ENCODE results near the gene RCAN2. TPM values are rescaled to one million over a fixed set of nuclear protein-coding genes. Genes with fewer than 3 reads are reported as not detected.
"Not testable (repeated sequence)": the region's sequence is repeated elsewhere in the genome, so short reads cannot be mapped to it uniquely, and the experiment has no call there.

RCAN2 gene
- total RNA-seq, 4 donors from 2014 or later: 28.7 to 79.1 (median 36.3) TPM

DNA sequence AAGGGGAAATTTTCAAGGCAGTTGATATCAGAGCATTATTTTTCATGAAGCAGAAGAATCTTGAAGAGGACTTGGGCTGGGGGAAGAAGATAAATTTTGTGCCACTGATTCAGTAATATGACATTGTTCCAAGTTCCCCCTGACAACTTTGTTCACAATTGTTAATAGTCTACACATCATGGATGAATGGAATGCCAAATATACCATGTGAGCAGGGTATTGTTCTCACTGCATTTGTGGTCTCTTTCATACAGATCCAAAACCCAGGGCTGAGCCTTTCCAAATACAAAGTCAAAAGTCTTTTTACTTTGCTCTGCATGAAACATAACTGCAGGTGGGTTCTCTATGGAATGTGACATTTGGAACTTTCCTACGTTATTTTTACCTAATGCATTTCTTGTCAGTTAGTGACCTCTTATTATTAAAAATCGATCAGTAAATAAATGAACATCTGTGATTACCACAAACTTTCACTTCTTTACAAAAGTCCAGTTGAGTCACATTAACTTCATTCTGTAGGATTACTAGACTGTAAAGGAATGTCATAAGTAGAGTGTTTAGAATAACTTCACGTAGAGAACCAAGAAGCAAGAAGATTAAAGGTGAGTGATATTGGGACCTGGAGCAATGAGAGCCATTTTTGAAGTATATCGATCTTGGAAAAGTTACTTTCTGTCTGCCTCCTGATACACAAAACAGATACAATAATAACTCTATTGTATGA, 100.9 kb downstream of the RCAN2 start:
- Histone ChIP-seq H3K4me1 (peaks cover 0 to 6% (median 2%) of the 10 kb centered on the region in 4 donors), H3K36me3 (no peaks in the 10 kb centered on the region), H3K4me3 (no peak overlapping the region), H3K9me3 (no peaks in the 10 kb centered on the region), H3K27ac (replicated peaks in 1 of 4) (no peak overlapping the region), H3K27me3 (no peaks in the 10 kb centered on the region)
- no peak for DNase-seq (ENCODE audit: extremely low spot score)
- TF ChIP-seq, protein P1, sequence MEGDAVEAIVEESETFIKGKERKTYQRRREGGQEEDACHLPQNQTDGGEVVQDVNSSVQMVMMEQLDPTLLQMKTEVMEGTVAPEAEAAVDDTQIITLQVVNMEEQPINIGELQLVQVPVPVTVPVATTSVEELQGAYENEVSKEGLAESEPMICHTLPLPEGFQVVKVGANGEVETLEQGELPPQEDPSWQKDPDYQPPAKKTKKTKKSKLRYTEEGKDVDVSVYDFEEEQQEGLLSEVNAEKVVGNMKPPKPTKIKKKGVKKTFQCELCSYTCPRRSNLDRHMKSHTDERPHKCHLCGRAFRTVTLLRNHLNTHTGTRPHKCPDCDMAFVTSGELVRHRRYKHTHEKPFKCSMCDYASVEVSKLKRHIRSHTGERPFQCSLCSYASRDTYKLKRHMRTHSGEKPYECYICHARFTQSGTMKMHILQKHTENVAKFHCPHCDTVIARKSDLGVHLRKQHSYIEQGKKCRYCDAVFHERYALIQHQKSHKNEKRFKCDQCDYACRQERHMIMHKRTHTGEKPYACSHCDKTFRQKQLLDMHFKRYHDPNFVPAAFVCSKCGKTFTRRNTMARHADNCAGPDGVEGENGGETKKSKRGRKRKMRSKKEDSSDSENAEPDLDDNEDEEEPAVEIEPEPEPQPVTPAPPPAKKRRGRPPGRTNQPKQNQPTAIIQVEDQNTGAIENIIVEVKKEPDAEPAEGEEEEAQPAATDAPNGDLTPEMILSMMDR (IDR thresholded peaks at IDR 0.05): no peak
- TF ChIP-seq POLR2A (IDR thresholded peaks at IDR 0.05; ENCODE audit: low read depth) (no peak), POLR2AphosphoS5 (IDR thresholded peaks at IDR 0.05) (no peak), EP300 (IDR thresholded peaks at IDR 0.05) (no peak)
- 83% methylated on average over 4 of the region's 4 CpGs for WGBS
- intact Hi-C loops (cut with DNase I): no loop called here

DNA sequence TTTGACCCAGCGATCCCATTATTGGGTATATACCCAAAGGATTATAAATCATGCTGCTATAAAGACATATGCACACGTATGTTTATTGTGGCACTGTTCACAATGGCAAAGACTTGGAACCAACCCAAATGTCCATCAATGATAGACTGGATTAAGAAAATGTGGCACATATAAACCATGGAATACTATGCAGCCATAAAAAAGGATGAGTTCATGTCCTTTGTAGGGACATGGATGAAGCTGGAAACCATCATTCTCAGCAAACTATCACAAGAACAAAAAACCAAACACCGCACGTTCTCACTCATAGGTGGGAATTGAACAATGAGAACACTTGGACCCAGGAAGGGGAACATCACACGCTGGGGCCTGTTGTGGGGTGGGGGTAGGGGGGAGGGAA, 103.5 kb downstream of the RCAN2 start:
- H3K4me1 ChIP-seq: peaks cover 0 to 13% (median 2%) of the 10 kb centered on the region in 4 donors
- intact Hi-C loops (cut with DNase I); H3K4me3 ChIP-seq; H3K9me3 ChIP-seq; H3K36me3 ChIP-seq; DNase-seq (ENCODE audit: extremely low spot score); H3K27ac ChIP-seq (replicated peaks in 1 of 4); H3K27me3 ChIP-seq: not testable (repeated sequence)
- WGBS: 94% methylated on average over 5 of the region's 5 CpGs

GRCh38 chr6:46381579-46381978, 109.7 kb downstream of the RCAN2 start:
- Histone ChIP-seq H3K4me3 (no peak overlapping the region), H3K27ac (replicated peaks in 1 of 4) (no peak overlapping the region), H3K27me3 (no peaks in the 10 kb centered on the region), H3K9me3 (no peaks in the 10 kb centered on the region), H3K36me3 (no peaks in the 10 kb centered on the region), H3K4me1 (peaks cover 37 to 58% (median 42%) of the 10 kb centered on the region in 4 donors)
- DNase-seq (ENCODE audit: extremely low spot score): no peak
- TF ChIP-seq POLR2AphosphoS5 (IDR thresholded peaks at IDR 0.05) (no peak), POLR2A (IDR thresholded peaks at IDR 0.05; ENCODE audit: low read depth) (no peak), EP300 (IDR thresholded peaks at IDR 0.05) (no peak)
- TF ChIP-seq, protein P1 (IDR thresholded peaks at IDR 0.05): no peak
- intact Hi-C loops (cut with DNase I): no loop called here
- WGBS: 77% methylated on average over 3 of the region's 3 CpGs

- no peaks in the 10 kb centered on the region for H3K9me3 ChIP-seq
- TF ChIP-seq POLR2A (IDR thresholded peaks at IDR 0.05; ENCODE audit: low read depth) (no peak), EP300 (IDR thresholded peaks at IDR 0.05) (no peak), POLR2AphosphoS5 (IDR thresholded peaks at IDR 0.05) (no peak)
- TF ChIP-seq, protein P1 (IDR thresholded peaks at IDR 0.05): no peak
- H3K27me3 ChIP-seq: no peaks in the 10 kb centered on the region
- WGBS: 67% methylated on average over 2 of the region's 2 CpGs
- DNase-seq (ENCODE audit: extremely low spot score): no peak
- no peaks in the 10 kb centered on the region for H3K36me3 ChIP-seq
- no peak overlapping the region for H3K4me3 ChIP-seq
- H3K4me1 ChIP-seq: peaks cover 38 to 62% (median 43%) of the 10 kb centered on the region in 4 donors
- intact Hi-C loops (cut with DNase I): no loop called here
- H3K27ac ChIP-seq (replicated peaks in 1 of 4): no peak overlapping the region
Measured at GRCh38 chr6:46381057-46381456, 110.2 kb downstream of the RCAN2 start.

DNA sequence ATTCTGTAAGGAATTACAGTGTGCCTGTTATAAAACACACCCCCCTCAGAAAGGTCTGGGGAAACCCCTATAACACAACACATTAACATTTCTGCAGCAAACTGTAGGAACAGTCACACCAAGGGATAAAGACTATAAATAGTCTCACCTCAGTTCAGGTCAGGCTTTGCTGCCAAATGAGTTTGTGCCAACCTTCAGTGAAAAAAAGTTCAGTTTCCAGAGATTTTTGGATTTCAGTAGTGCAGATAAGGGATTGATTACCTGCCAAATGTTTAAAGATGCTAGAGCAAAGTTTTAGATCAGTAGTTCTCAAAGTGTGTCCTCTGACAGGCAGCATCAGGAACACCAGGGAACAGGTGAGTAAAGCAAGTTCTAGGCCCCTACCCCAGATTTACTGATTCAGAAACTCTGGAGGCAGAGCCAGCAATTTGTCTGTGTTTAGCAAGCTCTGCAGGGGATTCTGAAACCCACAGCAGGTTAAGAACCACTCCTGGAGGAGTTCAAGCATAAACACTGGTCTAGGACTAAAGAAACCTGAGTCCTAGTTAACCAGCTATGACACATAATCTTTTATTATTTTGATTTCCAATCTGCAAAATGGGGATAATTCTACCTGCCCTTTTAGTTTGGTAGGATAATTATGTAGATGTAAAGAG, 111.0 kb downstream of the RCAN2 start:
- TF ChIP-seq POLR2AphosphoS5 (IDR thresholded peaks at IDR 0.05) (no peak), POLR2A (IDR thresholded peaks at IDR 0.05; ENCODE audit: low read depth) (no peak)
- Histone ChIP-seq H3K27ac (replicated peaks in 1 of 4) (no peak overlapping the region), H3K27me3 (no peaks in the 10 kb centered on the region), H3K4me3 (no peak overlapping the region), H3K36me3 (no peaks in the 10 kb centered on the region), H3K9me3 (no peaks in the 10 kb centered on the region), H3K4me1 (peaks cover 38 to 62% (median 43%) of the 10 kb centered on the region in 4 donors)
- intact Hi-C loops (cut with DNase I): no loop called here
- no peak for DNase-seq (ENCODE audit: extremely low spot score)

Measured in esophagus muscularis mucosa (tissue), 4 donors.